MM.1S (cell line): ENCODE measurements around the gene LUC7L.

Experiments
- CTCF ChIP-seq: fragments of 300-600 bp; sonication (generic); IDR thresholded peaks from 2 replicates; pipeline ENCODE4 v1.5.1; 2016; ENCODE audit warnings: antibody characterized with exemption, low read length, mixed read lengths
- EZH2 ChIP-seq: fragments of 300-600 bp; sonication (generic); optimal IDR thresholded peaks from 2 replicates; pipeline ENCODE3; 2017; ENCODE audit warnings: low read depth, mild to moderate bottlenecking, antibody characterized with exemption, low read length, mixed read lengths

GRCh38 chr16:187330-187729 lies 41.9 kb downstream of the LUC7L start:
- no peak for TF ChIP-seq CTCF
- TF ChIP-seq EZH2: no peak
